ENCODE measurements around the gene GTF3C1.
"Not testable (repeated sequence)": the region's sequence is repeated elsewhere in the genome, so short reads cannot be mapped to it uniquely, and the experiment has no call there.

The GTF3C1 gene, protein sequence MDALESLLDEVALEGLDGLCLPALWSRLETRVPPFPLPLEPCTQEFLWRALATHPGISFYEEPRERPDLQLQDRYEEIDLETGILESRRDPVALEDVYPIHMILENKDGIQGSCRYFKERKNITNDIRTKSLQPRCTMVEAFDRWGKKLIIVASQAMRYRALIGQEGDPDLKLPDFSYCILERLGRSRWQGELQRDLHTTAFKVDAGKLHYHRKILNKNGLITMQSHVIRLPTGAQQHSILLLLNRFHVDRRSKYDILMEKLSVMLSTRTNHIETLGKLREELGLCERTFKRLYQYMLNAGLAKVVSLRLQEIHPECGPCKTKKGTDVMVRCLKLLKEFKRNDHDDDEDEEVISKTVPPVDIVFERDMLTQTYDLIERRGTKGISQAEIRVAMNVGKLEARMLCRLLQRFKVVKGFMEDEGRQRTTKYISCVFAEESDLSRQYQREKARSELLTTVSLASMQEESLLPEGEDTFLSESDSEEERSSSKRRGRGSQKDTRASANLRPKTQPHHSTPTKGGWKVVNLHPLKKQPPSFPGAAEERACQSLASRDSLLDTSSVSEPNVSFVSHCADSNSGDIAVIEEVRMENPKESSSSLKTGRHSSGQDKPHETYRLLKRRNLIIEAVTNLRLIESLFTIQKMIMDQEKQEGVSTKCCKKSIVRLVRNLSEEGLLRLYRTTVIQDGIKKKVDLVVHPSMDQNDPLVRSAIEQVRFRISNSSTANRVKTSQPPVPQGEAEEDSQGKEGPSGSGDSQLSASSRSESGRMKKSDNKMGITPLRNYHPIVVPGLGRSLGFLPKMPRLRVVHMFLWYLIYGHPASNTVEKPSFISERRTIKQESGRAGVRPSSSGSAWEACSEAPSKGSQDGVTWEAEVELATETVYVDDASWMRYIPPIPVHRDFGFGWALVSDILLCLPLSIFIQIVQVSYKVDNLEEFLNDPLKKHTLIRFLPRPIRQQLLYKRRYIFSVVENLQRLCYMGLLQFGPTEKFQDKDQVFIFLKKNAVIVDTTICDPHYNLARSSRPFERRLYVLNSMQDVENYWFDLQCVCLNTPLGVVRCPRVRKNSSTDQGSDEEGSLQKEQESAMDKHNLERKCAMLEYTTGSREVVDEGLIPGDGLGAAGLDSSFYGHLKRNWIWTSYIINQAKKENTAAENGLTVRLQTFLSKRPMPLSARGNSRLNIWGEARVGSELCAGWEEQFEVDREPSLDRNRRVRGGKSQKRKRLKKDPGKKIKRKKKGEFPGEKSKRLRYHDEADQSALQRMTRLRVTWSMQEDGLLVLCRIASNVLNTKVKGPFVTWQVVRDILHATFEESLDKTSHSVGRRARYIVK (N-terminal part only)

DNA sequence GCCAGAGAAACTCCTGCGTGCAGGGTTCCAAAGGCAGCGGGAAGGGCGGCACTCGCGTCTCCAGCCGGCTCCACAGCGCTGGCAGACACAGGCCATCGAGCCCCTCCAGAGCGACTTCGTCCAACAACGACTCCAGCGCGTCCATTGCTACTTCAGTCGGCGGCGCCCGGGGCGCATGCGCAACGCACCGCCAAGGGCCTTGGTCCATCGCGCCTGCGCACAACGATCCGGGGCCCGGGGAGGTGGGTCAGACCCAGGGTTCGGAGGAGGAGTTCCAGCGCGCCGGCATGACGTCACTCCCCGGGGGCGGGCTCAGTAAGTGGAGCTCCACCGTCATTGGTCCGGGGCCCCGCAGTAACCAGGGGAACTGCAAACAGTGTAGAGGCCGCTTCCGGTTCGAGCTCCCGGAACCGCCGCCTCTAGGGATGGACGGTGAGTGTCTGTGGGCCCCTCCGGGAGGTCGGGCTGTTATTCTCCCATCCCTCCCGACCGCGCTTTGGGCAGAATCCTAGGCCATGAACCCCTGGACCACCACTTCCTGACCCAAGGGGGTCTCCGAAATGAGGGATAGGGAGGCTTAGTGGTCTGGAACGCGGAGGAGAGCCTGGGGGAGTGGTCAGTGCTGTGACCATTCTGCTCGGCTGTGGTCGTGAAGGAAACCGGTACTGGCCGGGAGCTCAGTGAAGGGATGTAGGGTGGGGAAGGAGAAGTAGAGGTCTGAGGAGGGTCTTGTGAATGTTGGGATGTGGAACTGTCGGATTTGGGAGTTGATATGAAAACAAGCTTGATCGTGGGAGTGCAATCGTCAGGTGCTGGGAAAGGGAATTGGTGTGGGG, at the start of gene GTF3C1, which contains the start of gene KATNIP:
GTF3C1 (minus strand) TSS at position 168 of the 836 bp plus-strand sequence; CDS start at position 145, 23 bp downstream.
KATNIP (plus strand) TSS at position 399 of the 836 bp plus-strand sequence; CDS start at position 426, 27 bp downstream.
- DNase-seq = peak; percentile 98

GRCh38 chr16:27598931-27599565, 49.3 kb upstream of the GTF3C1 start:
- no peak for DNase-seq

GRCh38 chr16:27598220-27598619, 48.5 kb upstream of the GTF3C1 start:
- no peak for DNase-seq

DNA sequence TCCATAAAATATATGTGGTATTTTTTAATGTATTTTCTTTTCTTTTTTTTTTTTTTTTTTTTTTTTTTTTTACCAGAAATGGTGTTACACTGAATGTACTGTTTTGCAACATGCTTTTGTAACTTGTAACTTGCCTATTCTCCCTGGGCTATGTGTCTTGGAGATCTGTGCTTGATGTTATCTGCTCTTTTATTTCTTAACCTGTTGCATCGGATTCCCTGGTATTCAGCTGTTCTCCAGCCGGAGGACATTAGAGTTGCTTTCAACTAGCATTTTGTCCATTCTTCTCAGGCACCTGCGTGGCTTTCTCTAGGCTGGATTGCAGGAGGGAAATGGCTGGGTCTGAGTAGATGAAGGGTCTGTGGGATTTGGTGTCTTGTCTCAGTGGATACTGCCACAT, 47.6 kb upstream of the GTF3C1 start:
- DNase-seq = no peak

- no peak for DNase-seq
Measured at GRCh38 chr16:27596411-27596810, 46.7 kb upstream of the GTF3C1 start.

GRCh38 chr16:27595993-27596392, 46.3 kb upstream of the GTF3C1 start:
- no peak for DNase-seq

GRCh38 chr16:27595475-27595874, 45.8 kb upstream of the GTF3C1 start:
- no peak for DNase-seq

DNA sequence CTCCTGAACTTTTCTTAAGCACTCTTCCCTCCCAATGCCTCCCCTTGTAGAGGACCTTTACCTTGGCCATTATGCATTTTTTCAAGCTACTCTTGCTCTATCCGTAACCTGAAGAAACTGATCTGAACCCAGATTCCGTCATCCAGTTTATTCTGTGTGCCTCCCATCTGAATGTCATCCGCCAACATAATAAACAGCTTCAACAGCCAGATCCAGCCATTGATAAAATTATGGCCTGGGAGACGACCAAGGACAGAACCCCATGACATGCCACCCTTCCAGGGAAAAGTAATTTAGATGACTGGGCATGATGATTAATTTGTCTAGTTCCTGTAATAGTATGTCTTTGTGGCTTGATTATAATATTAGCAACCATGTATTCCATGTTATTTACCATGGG, 42.1 kb upstream of the GTF3C1 start:
- no peak for DNase-seq

DNA sequence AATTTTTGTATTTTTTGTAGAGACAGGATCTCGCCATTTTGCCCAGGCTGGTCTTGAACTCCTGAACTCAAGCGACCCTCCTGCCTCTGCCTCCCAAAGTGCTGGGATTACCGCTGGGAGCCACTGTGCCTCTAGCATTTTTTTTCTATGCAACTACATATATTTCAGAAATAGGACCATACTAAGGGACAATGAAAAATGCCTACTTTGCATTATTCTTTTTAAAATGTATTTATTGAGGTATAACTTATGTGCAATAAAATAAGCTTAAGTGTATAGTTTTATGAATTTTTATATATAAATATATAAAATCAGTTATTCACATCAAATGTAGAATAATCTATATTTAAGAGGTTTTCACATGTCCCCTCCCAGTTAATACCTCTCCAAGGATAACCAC, 38.3 kb upstream of the GTF3C1 start:
- DNase-seq = no peak

DNA sequence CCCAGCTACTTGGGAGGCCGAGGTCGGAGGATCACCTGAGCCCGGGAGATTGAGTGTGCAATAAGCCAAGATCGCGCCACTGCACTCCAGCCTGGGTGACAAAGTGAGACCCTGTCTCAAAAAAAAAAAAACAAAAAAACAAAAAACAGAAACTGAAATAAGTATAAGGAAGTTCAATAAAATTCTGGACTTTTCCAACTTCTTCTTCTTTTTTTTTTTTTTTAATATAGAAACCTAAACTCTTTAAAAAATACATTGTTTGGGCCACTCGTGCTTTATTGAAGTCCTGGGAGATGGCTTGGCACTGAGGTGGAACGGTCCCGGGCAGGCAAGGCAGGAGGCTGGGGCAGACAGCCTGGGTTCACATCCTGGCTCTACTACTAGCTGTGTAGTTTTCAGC, 37.0 kb upstream of the GTF3C1 start:
- no peak for DNase-seq

- no peak for DNase-seq
Measured at GRCh38 chr16:27585200-27585599, 35.5 kb upstream of the GTF3C1 start.

DNA sequence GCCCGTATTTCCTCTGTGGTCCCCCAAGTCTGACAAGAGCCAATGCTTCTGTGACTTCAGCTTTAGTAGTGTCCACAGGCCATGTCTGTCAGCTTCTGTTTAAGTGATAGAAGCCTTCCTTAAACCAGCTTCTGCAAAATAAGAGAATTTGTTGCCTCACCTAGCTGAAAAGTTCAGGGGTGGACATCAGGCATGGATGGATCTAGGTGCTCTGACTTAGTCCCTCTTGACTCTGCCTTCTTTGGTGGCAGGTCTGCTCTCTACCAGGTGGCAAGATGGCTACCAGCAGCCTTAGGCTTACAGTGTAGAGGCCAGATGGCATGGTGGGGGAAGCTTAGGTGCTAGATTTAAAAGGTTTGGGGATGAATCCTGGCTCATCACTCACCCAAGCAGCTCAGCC, 33.9 kb upstream of the GTF3C1 start:
- DNase-seq = no peak

- no peak for DNase-seq
Measured at GRCh38 chr16:27582883-27583282, 33.2 kb upstream of the GTF3C1 start.

- no peak for DNase-seq
Measured at GRCh38 chr16:27579087-27579980, 29.6 kb upstream of the GTF3C1 start.

DNA sequence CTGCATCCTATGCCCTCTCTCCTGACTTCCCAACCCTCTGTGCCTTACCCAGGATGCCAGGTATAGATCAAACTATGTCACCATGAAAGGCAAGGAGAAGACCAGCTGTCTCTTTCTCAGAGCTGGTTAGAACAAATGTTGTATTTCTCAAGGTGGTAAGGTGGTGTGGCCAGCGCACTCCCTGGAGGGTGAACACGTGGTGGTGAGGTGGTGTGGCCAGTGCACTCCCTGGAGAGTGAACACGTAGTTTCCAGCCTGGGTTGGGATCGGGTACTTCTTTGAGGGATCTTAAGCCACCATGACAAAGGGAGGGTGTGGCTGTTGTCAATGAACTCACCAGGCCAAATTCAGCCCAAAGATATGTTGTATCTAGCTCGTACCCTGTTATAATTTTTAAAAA, 27.0 kb upstream of the GTF3C1 start:
- no peak for DNase-seq

DNA sequence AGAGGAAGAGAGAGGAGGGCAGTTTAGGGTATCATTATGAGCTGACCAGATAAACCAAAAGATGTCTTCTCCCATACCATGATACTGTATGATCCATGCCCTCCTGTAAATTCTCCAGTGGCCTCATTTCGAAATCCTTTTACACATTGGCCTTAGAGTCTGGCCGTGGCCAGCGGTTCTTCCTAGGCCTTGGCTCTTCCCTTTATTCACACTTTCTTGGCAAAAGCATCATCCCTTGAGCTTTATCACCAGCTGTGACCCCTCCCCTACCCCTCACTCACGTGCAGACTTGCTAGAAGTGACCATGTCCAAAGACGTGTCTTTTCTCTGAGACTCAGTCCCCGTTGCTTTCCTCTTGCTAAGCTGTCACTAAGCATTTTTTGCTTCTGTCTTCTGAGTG, 23.0 kb upstream of the GTF3C1 start:
- DNase-seq = no peak

GRCh38 chr16:27571433-27572326, 22.0 kb upstream of the GTF3C1 start:
- no peak for DNase-seq

- DNase-seq = not testable (repeated sequence)
Measured at GRCh38 chr16:27570986-27571385, 21.3 kb upstream of the GTF3C1 start.

GRCh38 chr16:27568077-27568476, 18.4 kb upstream of the GTF3C1 start:
- no peak for DNase-seq

Measured in HCEC 1CT (cell line).